Stimulated activated CD8-positive, alpha-beta memory T cell treated with anti-CD3 and anti-CD28 coated beads, Interleukin-4, amount 100 ng/mL, for 1 hour (primary cell): Measurements from ENCODE around the gene MTHFD1L.

Source experiments
- DNase-seq, 2 donors: peaks; one replicate each; pipeline ENCODE4 v3.0.0-alpha.2; 2020; ENCODE audit warnings: low read depth in 2 of 2, low spot score in 1 of 2

The MTHFD1L gene

GRCh38 chr6:151147118-151147832, 281.8 kb downstream of the MTHFD1L start:
- no peak for DNase-seq

- DNase-seq, result no peak
These were observed 282.6 kb downstream of the MTHFD1L start for GRCh38 chr6:151148111-151148510.

- no peak for DNase-seq
These were observed 284.3 kb downstream of the MTHFD1L start for GRCh38 chr6:151149793-151150192.
